Activated naive CD4-positive, alpha-beta T cell treated with anti-CD3 and anti-CD28 coated beads, Interleukin-2, amount 50 U/mL, for 16 hours (primary cell): Measurements from ENCODE around the gene MEGF10.

ENCODE experiments used
- DNase-seq: peaks from one replicate; pipeline ENCODE4 v3.0.0-alpha.2; 2020

MEGF10 gene

GRCh38 chr5:127418974-127419682 is 128.5 kb downstream of the MEGF10 start:
- DNase-seq = no peak

- no peak for DNase-seq
Observed at GRCh38 chr5:127419683-127420257, 129.2 kb downstream of the MEGF10 start.

- DNase-seq = no peak
Observed at GRCh38 chr5:127420758-127421157, 130.2 kb downstream of the MEGF10 start.

GRCh38 chr5:127421471-127421870 is 130.9 kb downstream of the MEGF10 start:
- DNase-seq = no peak

- no peak for DNase-seq
Observed at GRCh38 chr5:127423173-127423798, 132.7 kb downstream of the MEGF10 start.

- no peak for DNase-seq
Observed at GRCh38 chr5:127425037-127425436, 134.4 kb downstream of the MEGF10 start.

- no peak for DNase-seq
Observed at GRCh38 chr5:127425868-127426267, 135.3 kb downstream of the MEGF10 start.

GRCh38 chr5:127426661-127427060 is 136.1 kb downstream of the MEGF10 start:
- DNase-seq = no peak

GRCh38 chr5:127428276-127428675 is 137.7 kb downstream of the MEGF10 start:
- DNase-seq = no peak

- no peak for DNase-seq
Observed at GRCh38 chr5:127428748-127429147, 138.2 kb downstream of the MEGF10 start.

- DNase-seq = no peak
Observed at GRCh38 chr5:127429928-127430327, 139.3 kb downstream of the MEGF10 start.

- DNase-seq = no peak
Observed at GRCh38 chr5:127430627-127431026, 140.0 kb downstream of the MEGF10 start.

GRCh38 chr5:127431977-127432585 is 141.5 kb downstream of the MEGF10 start:
- DNase-seq = no peak

GRCh38 chr5:127433526-127433925 is 142.9 kb downstream of the MEGF10 start:
- no peak for DNase-seq

GRCh38 chr5:127434588-127434987 is 144.0 kb downstream of the MEGF10 start:
- DNase-seq = no peak

GRCh38 chr5:127435821-127436220 is 145.2 kb downstream of the MEGF10 start:
- DNase-seq = no peak

- no peak for DNase-seq
Observed at GRCh38 chr5:127439644-127440043, 149.0 kb downstream of the MEGF10 start.

GRCh38 chr5:127440831-127441230 is 150.2 kb downstream of the MEGF10 start:
- DNase-seq = no peak

GRCh38 chr5:127441799-127442484 is 151.3 kb downstream of the MEGF10 start:
- DNase-seq = no peak

GRCh38 chr5:127444171-127444570 is 153.6 kb downstream of the MEGF10 start:
- DNase-seq = no peak

- DNase-seq = no peak
Observed at GRCh38 chr5:127445328-127445727, 154.7 kb downstream of the MEGF10 start.

GRCh38 chr5:127446626-127447025 is 156.0 kb downstream of the MEGF10 start:
- no peak for DNase-seq

- no peak for DNase-seq
Observed at GRCh38 chr5:127447827-127448226, 157.2 kb downstream of the MEGF10 start.
